HG03439 (cell line): ENCODE results near the gene NOC4L.

Source experiments
- ATAC-seq: cut with Tn5 transposase; IDR thresholded peaks from one replicate; pipeline ENCODE4 v1.9.1; 2021; ENCODE audit warnings: mild to moderate bottlenecking, moderate library complexity; ENCODE audit not compliant: unreplicated experiment

The NOC4L gene

GRCh38 chr12:132155771-132156572, 11.7 kb downstream of the NOC4L start:
- no peak for ATAC-seq

GRCh38 chr12:132156573-132157325, 12.5 kb downstream of the NOC4L start:
- no peak for ATAC-seq

- no peak for ATAC-seq
Observed at GRCh38 chr12:132157733-132158409, 13.6 kb downstream of the NOC4L start.

GRCh38 chr12:132158677-132159554, 14.7 kb downstream of the NOC4L start:
- no peak for ATAC-seq

- no peak for ATAC-seq
Observed at GRCh38 chr12:132159555-132160003, 15.3 kb downstream of the NOC4L start.

GRCh38 chr12:132160016-132160415, 15.8 kb downstream of the NOC4L start:
- ATAC-seq = no peak

GRCh38 chr12:132160601-132161035, 16.4 kb downstream of the NOC4L start:
- no peak for ATAC-seq

- ATAC-seq = no peak
Observed at GRCh38 chr12:132161036-132161781, 17.0 kb downstream of the NOC4L start.

GRCh38 chr12:132161796-132162507, 17.7 kb downstream of the NOC4L start:
- no peak for ATAC-seq

- ATAC-seq = no peak
Observed at GRCh38 chr12:132162508-132163031, 18.3 kb downstream of the NOC4L start.

GRCh38 chr12:132163041-132163910, 19.0 kb downstream of the NOC4L start:
- ATAC-seq = no peak

- ATAC-seq = no peak
Observed at GRCh38 chr12:132163911-132164288, 19.6 kb downstream of the NOC4L start.

- no peak for ATAC-seq
Observed at GRCh38 chr12:132164426-132164825, 20.2 kb downstream of the NOC4L start.

GRCh38 chr12:132165584-132165983, 21.3 kb downstream of the NOC4L start:
- no peak for ATAC-seq

GRCh38 chr12:132166093-132166492, 21.8 kb downstream of the NOC4L start:
- ATAC-seq = no peak

GRCh38 chr12:132166801-132167591, 22.7 kb downstream of the NOC4L start:
- no peak for ATAC-seq

GRCh38 chr12:132167611-132168310, 23.5 kb downstream of the NOC4L start:
- ATAC-seq = no peak
